Stimulated activated CD4-positive, alpha-beta T cell treated with anti-CD3 and anti-CD28 coated beads, Interleukin-15, amount 100 ng/mL, for 1 hour (primary cell): ENCODE data around the gene GMFB.

Experiments used
- DNase-seq, 2 donors: peaks; one replicate each; pipeline ENCODE4 v3.0.0-alpha.2; 2020; ENCODE audit warnings: low read depth in 1 of 2, low spot score in 1 of 2

Gene GMFB

GRCh38 chr14:54493293-54493692 is 4.5 kb upstream of the GMFB start:
- DNase-seq = no peak

DNA sequence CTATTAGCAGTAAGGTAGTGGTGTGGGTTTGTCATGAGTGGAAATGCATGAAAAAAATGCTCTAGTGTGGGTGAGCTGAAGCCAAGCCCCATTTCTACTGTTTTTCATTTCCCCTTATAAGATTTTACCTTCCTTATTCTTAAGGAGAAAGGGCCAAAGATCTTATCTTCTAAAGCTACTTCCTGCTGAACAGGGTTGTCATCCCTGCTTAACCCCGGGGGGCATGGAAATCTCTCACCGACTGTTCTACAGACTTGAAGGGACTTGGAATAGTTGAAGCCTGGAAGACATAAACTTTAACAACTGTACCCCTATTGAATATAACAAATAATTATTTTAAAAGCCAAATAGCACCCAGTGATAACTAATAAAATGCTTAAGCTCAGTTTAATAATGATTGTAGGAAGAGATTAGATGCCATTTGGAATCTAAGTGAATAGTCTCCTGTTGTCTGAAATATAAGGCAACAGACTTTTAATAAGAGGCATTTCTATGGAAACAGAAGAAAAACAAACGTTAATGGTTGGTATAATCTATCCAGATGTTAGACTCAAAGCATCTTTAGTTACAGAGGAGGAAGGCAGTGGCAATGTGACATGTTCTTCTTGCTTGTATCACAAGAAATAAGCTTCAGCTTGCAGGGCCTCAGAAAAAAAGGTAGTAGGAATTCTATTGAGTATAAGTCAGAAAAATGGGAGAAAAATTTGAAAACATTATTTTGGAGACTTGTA is 1.8 kb upstream of the GMFB start:
- DNase-seq = no peak

DNA sequence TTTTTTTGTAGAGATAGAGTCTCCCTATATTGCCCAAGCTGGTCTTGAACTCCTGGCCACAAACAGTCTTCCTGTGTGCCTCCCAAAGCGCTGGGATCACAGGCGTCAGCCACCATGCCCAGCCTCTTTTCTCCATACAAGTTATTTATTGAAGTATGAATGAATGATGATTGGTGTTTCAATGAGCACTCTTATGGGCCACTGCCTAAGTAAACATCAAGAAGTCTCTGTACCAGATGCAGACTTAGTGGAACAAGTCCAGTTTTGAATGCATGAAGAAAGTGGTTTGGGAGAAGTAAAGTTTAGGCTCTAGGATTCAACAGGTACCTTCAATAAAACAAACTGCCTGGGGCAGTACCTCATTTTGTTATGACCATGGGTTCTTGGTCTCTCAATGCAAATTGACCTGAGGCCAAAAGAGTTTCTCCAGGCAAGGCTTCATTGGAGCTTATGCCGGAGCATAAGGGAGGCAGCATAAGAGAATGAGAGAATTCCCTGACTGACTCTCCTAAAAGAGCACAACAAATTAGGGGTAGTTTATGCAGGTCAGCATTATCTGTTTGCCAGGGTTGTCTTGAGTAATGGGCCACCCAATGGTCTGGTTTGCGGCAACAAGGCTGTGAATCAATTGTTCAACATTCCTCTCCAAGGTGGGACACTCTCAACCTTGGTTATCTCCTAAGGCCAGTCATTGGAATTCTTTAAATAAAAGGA is 1.1 kb upstream of the GMFB start:
- no peak for DNase-seq

DNA sequence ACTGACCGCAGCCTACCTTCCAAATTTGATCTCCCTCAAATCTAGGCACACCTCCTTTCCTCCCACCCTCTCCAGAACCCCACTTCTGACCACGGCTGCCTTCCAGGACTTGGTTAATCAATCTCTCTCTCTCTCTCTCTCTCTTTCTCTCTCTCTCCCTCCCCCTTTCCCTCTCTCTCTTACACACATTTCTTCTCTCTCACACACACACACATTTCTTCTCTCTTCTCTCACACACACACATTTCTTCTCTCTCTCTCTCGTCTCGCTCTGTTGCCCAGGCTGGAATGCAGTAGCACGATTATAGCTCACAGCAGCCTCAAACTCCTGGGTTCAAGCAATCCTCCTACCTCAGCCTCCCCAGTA is 521 bp upstream of the GMFB start:
- DNase-seq = no peak

DNA sequence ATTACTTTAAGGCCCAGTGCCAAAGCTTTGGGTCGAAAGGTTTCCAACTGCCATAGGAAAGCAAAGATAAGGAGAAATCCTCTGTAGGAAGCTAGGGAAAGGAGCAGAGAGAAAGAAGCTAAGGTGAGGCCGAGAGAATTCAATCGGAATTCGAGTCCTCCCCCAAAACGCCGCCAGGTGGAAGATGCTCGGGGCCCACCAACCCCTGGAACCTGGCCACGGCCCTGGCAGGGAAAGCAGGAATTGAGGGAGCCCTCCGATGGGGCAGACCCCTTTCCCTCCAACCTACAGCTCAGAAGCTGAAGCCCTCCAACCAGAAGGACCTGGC is 498 bp downstream of the GMFB start:
- DNase-seq = no peak

DNA sequence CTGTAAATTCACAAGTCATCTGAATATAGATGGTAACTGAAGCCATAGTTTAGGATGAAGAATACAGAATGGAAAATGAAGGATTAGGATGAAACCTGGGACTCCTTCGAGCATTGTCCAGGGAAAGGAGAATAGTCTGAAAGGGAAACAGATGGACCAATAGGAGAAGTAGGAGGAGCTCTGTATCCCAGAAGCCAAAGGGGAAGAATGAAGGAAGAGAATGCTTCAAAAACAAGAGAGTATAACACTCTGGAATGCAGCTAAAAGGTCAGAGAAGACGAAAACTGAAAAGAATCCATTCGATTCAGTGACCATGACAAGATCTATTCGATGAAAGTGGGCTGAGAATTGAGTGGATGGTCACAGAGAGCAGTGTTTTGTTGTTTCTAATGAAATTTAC is 1.0 kb downstream of the GMFB start:
- no peak for DNase-seq

DNA sequence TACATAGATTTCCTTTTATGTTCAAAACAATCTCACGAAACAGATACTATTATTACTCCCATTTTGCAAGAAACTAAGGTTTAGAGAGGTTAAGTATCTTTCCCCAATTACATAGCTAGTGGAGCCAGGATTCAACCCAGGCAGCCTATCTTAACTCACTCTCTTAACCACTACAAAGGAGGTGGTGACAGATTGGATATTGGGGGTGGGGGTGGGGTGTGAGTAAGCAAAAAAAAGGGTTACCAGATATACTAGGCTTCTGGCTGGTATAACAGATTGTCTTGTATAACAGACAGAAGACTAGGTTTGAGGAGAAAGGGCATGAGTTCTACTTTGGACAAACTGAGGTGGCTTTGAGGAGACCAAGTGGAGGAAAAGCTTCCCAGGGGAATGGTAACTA is 2.1 kb downstream of the GMFB start:
- DNase-seq = no peak

DNA sequence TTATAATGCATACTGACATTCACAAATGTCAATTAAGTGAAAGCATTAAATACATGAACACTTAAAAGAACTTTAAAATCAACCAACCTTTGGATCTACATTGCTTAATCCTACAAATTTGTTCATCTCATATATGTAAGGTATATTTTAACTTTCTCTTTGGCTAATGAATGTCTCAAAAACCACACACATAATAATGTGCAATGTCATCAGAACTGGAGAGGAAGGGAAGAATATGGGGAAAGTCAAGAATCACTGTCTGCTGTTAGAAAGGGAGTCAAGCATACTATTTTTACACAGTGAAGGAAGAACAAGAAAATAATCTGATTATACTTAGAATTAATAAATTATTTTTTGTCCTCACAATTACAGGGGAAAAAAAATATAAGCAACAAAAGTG is 4.9 kb downstream of the GMFB start:
- DNase-seq = no peak

- DNase-seq = no peak
These were observed 5.6 kb downstream of the GMFB start for GRCh38 chr14:54483073-54483745.

DNA sequence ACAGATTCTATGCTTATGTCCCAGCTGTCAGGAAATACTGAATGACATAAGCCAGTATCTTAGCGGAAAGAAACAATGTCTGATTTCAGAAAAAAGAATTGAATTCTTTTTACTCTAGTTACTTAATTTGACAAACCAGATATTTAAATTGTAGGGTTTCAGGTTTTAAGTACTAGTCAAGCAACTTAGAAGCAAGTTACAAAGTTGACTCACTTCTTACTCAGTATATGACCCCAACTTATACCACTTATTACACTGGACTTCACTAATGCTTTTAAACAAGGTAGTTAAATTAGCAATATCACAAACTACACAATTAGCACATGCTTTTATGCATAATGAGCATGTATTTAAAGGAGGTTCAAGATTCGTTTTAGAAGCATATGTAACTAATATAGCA is 7.1 kb downstream of the GMFB start:
- no peak for DNase-seq

GRCh38 chr14:54480830-54481562 is 7.8 kb downstream of the GMFB start:
- no peak for DNase-seq

- DNase-seq = no peak
These were observed 10.1 kb downstream of the GMFB start for GRCh38 chr14:54478636-54479215.

DNA sequence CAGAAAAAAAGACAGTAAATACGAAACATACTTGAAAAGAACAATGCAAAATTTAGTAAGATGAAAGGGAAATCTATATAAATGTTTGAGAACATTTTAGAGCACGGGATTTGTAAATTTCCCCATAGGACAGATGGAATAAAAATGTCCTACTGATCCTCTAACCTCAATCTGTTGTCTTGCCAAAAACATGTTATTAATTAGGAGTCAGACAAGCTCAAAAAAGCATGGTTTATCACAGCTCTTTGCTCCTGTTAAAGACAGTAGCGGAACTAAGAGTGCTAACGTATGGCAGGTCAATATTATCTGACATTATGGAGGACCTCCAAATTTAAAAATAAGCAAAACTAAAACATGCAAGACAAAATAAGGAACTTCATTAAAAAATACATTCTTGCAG is 12.9 kb downstream of the GMFB start:
- DNase-seq = no peak

- DNase-seq = no peak
These were observed 13.4 kb downstream of the GMFB start for GRCh38 chr14:54475187-54475899.

DNA sequence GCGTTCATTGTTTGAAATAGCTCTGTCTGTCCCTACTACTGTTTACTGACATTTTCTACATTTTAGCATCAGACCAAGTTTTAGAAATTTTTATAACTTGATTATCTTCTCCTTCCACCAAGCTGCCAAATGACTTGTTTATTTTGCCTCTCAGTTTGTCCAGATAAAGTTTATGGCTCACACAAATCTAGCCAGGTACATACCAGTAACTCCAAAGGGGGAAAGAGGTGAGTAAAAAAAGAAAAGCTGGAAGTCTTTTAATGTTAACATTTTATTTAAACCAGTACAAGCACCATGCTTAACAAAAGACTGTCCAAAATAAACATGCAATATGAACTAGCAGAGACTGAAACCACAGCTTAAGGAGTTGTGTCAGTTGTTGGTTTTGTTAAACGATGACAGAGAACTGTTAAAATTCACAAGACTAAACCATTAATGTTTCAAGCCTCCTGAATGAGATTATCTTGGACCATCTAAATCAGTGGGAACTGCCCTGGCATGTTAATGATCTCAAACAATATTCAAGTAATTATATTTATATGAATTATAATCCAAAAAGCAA is 14.5 kb downstream of the GMFB start:
- DNase-seq = no peak

DNA sequence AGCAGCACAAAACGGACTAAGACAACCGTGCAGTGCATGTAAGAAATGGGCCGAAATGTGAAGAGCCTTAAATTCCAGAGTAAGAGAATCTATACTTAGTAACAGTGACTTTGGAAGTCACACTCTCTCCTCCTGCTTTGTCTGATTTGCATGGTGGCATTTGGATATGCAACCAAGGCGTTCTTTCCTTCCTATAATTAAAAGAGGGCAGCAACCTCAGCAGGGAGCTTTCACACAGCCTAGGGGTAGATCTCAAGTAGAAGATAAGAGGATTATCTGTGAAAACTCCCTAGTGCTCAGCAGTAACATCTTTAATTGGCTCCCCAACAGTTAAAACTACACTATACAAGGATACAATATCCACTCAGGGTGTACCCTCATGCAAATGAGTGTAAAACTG is 16.5 kb downstream of the GMFB start:
- no peak for DNase-seq

GRCh38 chr14:54471641-54472040 is 17.1 kb downstream of the GMFB start:
- no peak for DNase-seq

DNA sequence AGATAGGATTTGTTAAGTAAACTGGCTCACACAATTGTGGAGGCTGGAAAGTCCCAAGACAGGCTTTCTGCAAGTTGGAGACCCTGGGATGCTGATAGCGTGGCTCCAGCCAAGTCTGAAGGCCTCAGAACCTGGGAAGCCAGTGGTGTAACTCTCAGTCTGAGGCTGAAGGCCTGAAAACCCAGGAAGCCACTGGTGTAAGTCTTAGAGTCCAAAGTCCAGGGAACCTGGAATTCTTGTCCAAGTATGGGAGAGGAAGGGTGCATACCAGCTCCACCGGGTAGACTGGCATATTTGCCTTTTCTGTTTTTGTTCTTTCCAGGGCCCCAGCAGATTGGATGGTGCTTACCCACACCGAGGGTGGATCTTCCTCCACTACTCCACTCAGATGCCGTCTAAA is 18.1 kb downstream of the GMFB start:
- no peak for DNase-seq

DNA sequence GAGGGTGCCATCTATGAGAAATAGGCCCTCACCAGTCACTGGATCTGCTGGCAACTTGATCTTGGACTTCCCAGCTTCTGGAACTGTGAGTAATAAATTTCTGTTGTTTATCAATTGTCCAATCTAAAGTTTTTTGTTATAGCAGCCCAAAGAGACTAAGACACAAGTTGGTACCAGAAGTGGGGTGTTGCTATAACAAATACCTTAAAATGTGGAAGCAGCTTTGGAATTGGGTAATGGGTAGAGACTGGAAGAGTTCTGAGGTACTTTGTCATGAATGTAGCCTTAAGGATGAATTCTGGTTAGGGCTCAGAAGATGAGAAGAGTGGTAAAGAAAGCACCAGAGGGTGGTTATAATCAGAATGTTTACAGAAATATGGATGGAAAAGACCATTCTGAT is 21.5 kb downstream of the GMFB start:
- DNase-seq = no peak

DNA sequence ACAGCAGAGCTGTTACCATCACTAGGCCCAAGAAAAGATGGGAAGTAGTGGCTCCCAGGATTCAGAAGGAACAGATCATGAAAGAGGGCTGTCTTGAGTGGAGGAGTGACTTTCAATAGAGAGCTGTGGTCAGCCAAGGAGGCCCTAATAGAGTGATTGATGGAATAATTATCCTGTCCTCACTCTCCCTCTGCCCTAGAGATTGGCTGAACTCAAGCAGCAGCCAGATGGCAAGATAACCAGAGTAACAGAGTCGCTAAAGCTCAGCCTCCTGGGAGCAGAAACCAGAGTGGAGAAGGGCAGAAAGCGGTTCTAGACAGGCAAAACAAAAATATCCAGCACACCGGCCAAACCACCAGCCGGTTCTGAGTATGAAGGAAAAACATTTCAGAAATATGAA is 23.1 kb downstream of the GMFB start:
- DNase-seq = no peak

DNA sequence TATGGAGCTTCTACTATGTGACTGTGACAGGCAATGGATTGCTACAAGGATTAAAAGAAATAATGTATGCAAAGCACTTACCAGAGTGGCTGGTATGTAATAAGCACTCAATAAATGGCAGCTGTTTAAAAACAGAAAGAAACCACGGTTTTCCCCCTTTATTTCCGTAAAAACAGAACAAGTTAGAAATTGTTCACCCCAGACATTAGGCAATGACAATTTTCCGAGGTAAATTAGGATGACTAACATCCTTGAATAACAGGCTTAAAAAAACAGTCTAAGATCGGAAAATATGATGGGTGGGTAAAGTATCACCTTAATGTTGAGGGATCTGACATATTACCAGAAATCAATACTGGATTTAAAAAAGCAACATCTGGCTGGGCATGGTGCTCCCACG is 26.7 kb downstream of the GMFB start:
- DNase-seq = no peak
